K562 (cell line): ENCODE measurements around the gene DDX39A. TPM values are rescaled to one million over a fixed set of nuclear protein-coding genes. Genes with fewer than 3 reads are reported as not detected.

Experiments
- CBX3 ChIP-seq, 2 experiments: IDR thresholded peaks; 1 replicate in 1 of 2; 2 replicates in 1 of 2; pipeline ENCODE4 v1.6.1; 2012; ENCODE audit warnings: inconsistent platforms in 2 of 2, low read length in 2 of 2, borderline replicate concordance in 1 of 2, control low read depth in 1 of 2
- CEBPZ ChIP-seq: fragments of 150-350 bp; IDR thresholded peaks from 2 replicates; pipeline ENCODE4 v1.6.1; 2014; ENCODE audit warnings: low read depth, mild to moderate bottlenecking, low read length, borderline replicate concordance
- FOXJ2 ChIP-seq: fragments of 200-800 bp; sonication (Bioruptor generic); IDR thresholded peaks from 2 replicates; pipeline ENCODE4 v1.6.1; 2016; ENCODE audit warnings: missing genetic modification characterization, missing compliant biosample characterization
- FOXM1 ChIP-seq, 2 experiments: fragments of 450-650 bp in 1 of 2; sonication (generic) in 1 of 2; formaldehyde crosslinking in 1 of 2; IDR thresholded peaks; 2 replicates each; pipeline versions ENCODE4 v1.6.1 to v1.9.0; 2017 to 2022; ENCODE audit warnings: low read depth in 2 of 2, mild to moderate bottlenecking in 2 of 2, missing genetic modification reagents in 1 of 2, moderate library complexity in 1 of 2
- POLR2B ChIP-seq: fragments of 450-650 bp; IDR thresholded peaks from 2 replicates; pipeline ENCODE4 v1.6.1; 2018; ENCODE audit warnings: low read depth; ENCODE audit not compliant: partially characterized antibody
- PRDM10 ChIP-seq: fragments of 450-650 bp; IDR thresholded peaks from 2 replicates; pipeline ENCODE4 v1.6.1; 2018; ENCODE audit not compliant: partially characterized antibody
- SAFB ChIP-seq: fragments of 200-400 bp; formaldehyde crosslinking; IDR thresholded peaks from 2 replicates; pipeline ENCODE4 v1.6.1; 2017; ENCODE audit warnings: low read depth, low read length, borderline replicate concordance
- SIN3A ChIP-seq, 2 experiments: fragments of 150-350 bp in 1 of 2; IDR thresholded peaks; 2 replicates each; pipeline ENCODE4 v1.6.1; 2011 to 2016; ENCODE audit warnings: borderline replicate concordance in 2 of 2, low read depth in 2 of 2, low read length in 2 of 2, mild to moderate bottlenecking in 2 of 2, moderate library complexity in 2 of 2; ENCODE audit not compliant: control insufficient read depth in 1 of 2
- SRF ChIP-seq, 2 experiments: fragments of 250-450, 450-650 bp in 1 of 2; sonication (Bioruptor Pico) in 1 of 2; sonication (generic) in 1 of 2; formaldehyde crosslinking; IDR thresholded peaks; 2 replicates each; pipeline versions ENCODE4 v1.5.0 to v1.5.1; 2020 to 2022; ENCODE audit warnings: mild to moderate bottlenecking in 1 of 2, missing genetic modification reagents in 1 of 2
- TBL1XR1 ChIP-seq, 2 experiments: IDR thresholded peaks; 2 replicates each; pipeline ENCODE4 v1.6.1; 2012; ENCODE audit warnings: improper control_type of control experiment in 2 of 2, low read length in 2 of 2, mild to moderate bottlenecking in 1 of 2
- ZNF143 ChIP-seq: sonication (generic); formaldehyde crosslinking; IDR thresholded peaks from 2 replicates; pipeline ENCODE4 v1.9.0; 2022; ENCODE audit warnings: mild to moderate bottlenecking, missing genetic modification reagents
- ZNF311 ChIP-seq: fragments of 250-450 bp; sonication (Bioruptor Pico); IDR thresholded peaks from 2 replicates; pipeline ENCODE4 v1.4.0; 2020; ENCODE audit warnings: mild to moderate bottlenecking, moderate library complexity
- polyA plus RNA-seq, 8 experiments: library from polyadenylated mRNA; depleted of rRNA in 4 of 8; stranded (reverse) in 5 of 8; unstranded in 3 of 8; fragments of >200 nt; fragmentation: Nextera tagmentation in 2 of 8; fragmentation: Illumina TruSeq in 1 of 8; extraction: Ambion mirVana in 2 of 8; extraction: Trizol in 1 of 8; gene quantifications; 2 replicates each; pipeline versions ENCODE4 v1.2.1 to v1.2.3, GENCODE V29; 2011 to 2014; ENCODE audit warnings: inconsistent platforms in 1 of 8, missing spikeins in 1 of 8
- total RNA-seq, 7 experiments: library from RNA; depleted of rRNA in 6 of 7; stranded (reverse); fragments of >200 nt in 6 of 7; fragmentation: Illumina TruSeq in 2 of 7; extraction: Trizol in 2 of 7; gene quantifications; 2 replicates each; pipeline versions ENCODE4 v1.2.1 to v1.2.3, GENCODE V29; 2011 to 2021; ENCODE audit warnings: low replicate concordance in 1 of 7
- TF ChIP-seq, protein P1 (sequence below): fragments of 450-650 bp; IDR thresholded peaks from 2 replicates; pipeline ENCODE4 v1.6.1; 2016

The DDX39A gene
- total and polyA plus RNA-seq, 9 of the 15 experiments (the other 6 are each of a cell fraction or from before 2014, with no cell fraction given), result 90.3 to 250 (median 188) TPM

DNA sequence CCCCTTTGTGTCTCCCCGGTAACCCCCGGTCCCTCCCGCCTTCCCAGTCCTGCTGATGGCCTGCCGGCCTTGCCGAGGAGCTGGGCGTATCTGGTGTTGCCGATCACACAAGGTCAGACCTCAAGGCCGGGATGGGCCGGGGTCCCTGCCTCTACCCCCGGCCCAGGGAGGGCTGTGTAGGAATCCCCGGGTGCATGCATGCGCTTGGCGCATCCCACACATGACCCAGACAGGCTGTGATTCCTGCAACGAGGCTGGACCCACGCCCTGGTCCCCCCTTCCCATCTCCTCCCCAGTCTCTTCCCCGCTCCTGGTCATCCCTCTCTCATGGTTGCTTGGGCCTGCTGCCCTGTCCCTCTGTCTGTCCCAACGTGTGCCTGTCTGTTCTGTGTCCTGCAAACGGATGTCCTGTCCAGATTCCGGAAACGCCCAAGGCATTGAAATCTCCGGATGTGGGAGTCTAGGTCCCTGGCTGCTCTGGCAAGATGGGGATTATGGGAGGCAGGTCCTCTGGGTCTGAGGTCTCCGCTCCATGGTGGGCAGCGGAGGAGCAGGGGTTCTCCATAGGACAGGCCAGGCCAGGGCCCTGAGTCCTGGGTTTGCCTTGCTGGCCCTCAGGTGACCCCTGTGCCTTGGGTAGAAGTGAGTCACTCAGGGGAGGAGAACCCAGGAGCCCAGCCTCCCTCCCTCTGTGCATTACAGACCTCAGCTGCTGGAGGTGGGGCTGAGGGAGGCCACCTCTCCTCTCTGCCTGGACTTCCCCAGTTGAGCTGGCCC is 15.6 kb upstream of the DDX39A start (continued):
- no peak for TF ChIP-seq FOXM1 (IDR thresholded peaks at IDR 0.05; ENCODE audit: low read depth)
- TF ChIP-seq FOXM1 (CRISPR knock-in tag; IDR thresholded peaks at IDR 0.05; ENCODE audit: low read depth), result no peak
- TF ChIP-seq SRF (CRISPR knock-in tag; IDR thresholded peaks at IDR 0.05), result no peak; a peak in 1 of 4 replicates
- 0 out of 2 replicates have a peak, but pooled peaks have one; percentile 55 for TF ChIP-seq ZNF143 (CRISPR knock-in tag)
- TF ChIP-seq CBX3 (IDR thresholded peaks at IDR 0.05; ENCODE audit: borderline replicate concordance in 1 of 2, low read length in 2 of 2), result peak in 1 of 2 experiments; percentile 59; a peak in 1 of 3 replicates
- no peak for TF ChIP-seq CEBPZ
- TF ChIP-seq SAFB, result 0 out of 2 replicates have a peak, but pooled peaks have one; percentile 7
- TF ChIP-seq, protein P1, sequence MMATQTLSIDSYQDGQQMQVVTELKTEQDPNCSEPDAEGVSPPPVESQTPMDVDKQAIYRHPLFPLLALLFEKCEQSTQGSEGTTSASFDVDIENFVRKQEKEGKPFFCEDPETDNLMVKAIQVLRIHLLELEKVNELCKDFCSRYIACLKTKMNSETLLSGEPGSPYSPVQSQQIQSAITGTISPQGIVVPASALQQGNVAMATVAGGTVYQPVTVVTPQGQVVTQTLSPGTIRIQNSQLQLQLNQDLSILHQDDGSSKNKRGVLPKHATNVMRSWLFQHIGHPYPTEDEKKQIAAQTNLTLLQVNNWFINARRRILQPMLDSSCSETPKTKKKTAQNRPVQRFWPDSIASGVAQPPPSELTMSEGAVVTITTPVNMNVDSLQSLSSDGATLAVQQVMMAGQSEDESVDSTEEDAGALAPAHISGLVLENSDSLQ, result peak; percentile 38; the same call in 1 of the 2 replicates
- no peak for TF ChIP-seq ZNF311 (CRISPR knock-in tag)
- no peak for TF ChIP-seq POLR2B
- TF ChIP-seq TBL1XR1 (IDR thresholded peaks at IDR 0.05; ENCODE audit: low read length in 2 of 2), result no peak
- peak in 1 of 2 experiments; percentile 28; a peak in 1 of 4 replicates for TF ChIP-seq SIN3A (IDR thresholded peaks at IDR 0.05; ENCODE audit: borderline replicate concordance in 2 of 2, control insufficient read depth in 1 of 2, low read depth in 2 of 2, low read length in 2 of 2)
- TF ChIP-seq PRDM10, result peak; percentile 59
- TF ChIP-seq FOXJ2, result no peak
